HepG2 (cell line): Measurements from ENCODE around the gene SRP14. TPM values are rescaled to one million over a fixed set of nuclear protein-coding genes. Genes with fewer than 3 reads are reported as not detected.

Source experiments
- BRF2 ChIP-seq: sonication (generic); formaldehyde crosslinking; IDR thresholded peaks from 2 replicates; pipeline ENCODE4 v1.8.1; 2022; ENCODE audit warnings: mild to moderate bottlenecking, missing genetic modification reagents
- FOXO4 ChIP-seq: sonication (generic); formaldehyde crosslinking; conservative IDR thresholded peaks from 2 replicates; pipeline ENCODE4 v1.8.1; 2023; ENCODE audit warnings: missing genetic modification reagents
- MAX ChIP-seq: IDR thresholded peaks from 2 replicates; pipeline ENCODE4 v1.6.1; 2012; ENCODE audit warnings: inconsistent platforms
- PATZ1 ChIP-seq: sonication (generic); formaldehyde crosslinking; IDR thresholded peaks from 2 replicates; pipeline ENCODE4 v1.4.0; 2020; ENCODE audit warnings: missing genetic modification reagents
- ZEB1 ChIP-seq: IDR thresholded peaks from 2 replicates; pipeline ENCODE4 v1.6.1; 2012; ENCODE audit warnings: mild to moderate bottlenecking, low read depth, inconsistent platforms; ENCODE audit not compliant: insufficient replicate concordance
- ZNF276 ChIP-seq: sonication (generic); formaldehyde crosslinking; IDR thresholded peaks from 2 replicates; pipeline ENCODE4 v1.4.0; 2020; ENCODE audit warnings: mild to moderate bottlenecking, low read depth, missing genetic modification reagents
- ZNF777 ChIP-seq: sonication (generic); formaldehyde crosslinking; IDR thresholded peaks from 2 replicates; pipeline ENCODE4 v1.4.0; 2020; ENCODE audit warnings: missing genetic modification reagents
- ZNF784 ChIP-seq: sonication (generic); formaldehyde crosslinking; IDR thresholded peaks from 2 replicates; pipeline ENCODE4 v1.5.1; 2020; ENCODE audit warnings: missing genetic modification reagents, mild to moderate bottlenecking, borderline replicate concordance
- ZSCAN22 ChIP-seq: sonication (generic); formaldehyde crosslinking; IDR thresholded peaks from 2 replicates; pipeline ENCODE4 v1.4.0; 2020; ENCODE audit warnings: mild to moderate bottlenecking, missing genetic modification reagents
- polyA plus RNA-seq, 8 experiments: library from polyadenylated mRNA; depleted of rRNA in 3 of 8; stranded (reverse) in 7 of 8; unstranded in 1 of 8; fragments of >200 nt; fragmentation: Illumina TruSeq in 4 of 8; extraction: Trizol in 4 of 8; gene quantifications; 2 replicates each; pipeline versions ENCODE4 v1.2.1 to v1.2.3, GENCODE V29; 2011 to 2016; ENCODE audit warnings: low read depth in 4 of 8, missing spikeins in 1 of 8, mixed read lengths in 1 of 8; ENCODE audit not compliant: insufficient read depth in 1 of 8
- total RNA-seq, 5 experiments: library from RNA; depleted of rRNA; stranded (reverse); fragments of >200 nt; fragmentation: Illumina TruSeq; extraction: Trizol; gene quantifications; 2 replicates each; pipeline ENCODE4 v1.2.3, GENCODE V29; 2016; ENCODE audit warnings: low read depth in 1 of 5
- TF ChIP-seq, protein P1 (sequence below): sonication (generic); formaldehyde crosslinking; IDR thresholded peaks from 2 replicates; pipeline ENCODE4 v1.5.0; 2020; ENCODE audit warnings: mild to moderate bottlenecking, missing genetic modification reagents, borderline replicate concordance

Gene SRP14
- total and polyA plus RNA-seq, 2 of the 13 experiments (the other 11 are each of a cell fraction or from before 2014, with no cell fraction given): 208 to 356 TPM

GRCh38 chr15:40069178-40070165 lies 30.5 kb upstream of the SRP14 start (continued):
- TF ChIP-seq PATZ1 (peak; percentile 68), ZEB1 (no peak), BRF2 (CRISPR knock-in tag) (no peak), MAX (peak; percentile 58), ZNF784 (CRISPR knock-in tag) (no peak), ZSCAN22 (CRISPR knock-in tag) (no peak), FOXO4 (CRISPR knock-in tag) (no peak), ZNF276 (CRISPR knock-in tag) (no peak; the same call in 1 of the 2 replicates), ZNF777 (CRISPR knock-in tag) (peak; percentile 46; the same call in 1 of the 2 replicates)
- TF ChIP-seq, protein P1, sequence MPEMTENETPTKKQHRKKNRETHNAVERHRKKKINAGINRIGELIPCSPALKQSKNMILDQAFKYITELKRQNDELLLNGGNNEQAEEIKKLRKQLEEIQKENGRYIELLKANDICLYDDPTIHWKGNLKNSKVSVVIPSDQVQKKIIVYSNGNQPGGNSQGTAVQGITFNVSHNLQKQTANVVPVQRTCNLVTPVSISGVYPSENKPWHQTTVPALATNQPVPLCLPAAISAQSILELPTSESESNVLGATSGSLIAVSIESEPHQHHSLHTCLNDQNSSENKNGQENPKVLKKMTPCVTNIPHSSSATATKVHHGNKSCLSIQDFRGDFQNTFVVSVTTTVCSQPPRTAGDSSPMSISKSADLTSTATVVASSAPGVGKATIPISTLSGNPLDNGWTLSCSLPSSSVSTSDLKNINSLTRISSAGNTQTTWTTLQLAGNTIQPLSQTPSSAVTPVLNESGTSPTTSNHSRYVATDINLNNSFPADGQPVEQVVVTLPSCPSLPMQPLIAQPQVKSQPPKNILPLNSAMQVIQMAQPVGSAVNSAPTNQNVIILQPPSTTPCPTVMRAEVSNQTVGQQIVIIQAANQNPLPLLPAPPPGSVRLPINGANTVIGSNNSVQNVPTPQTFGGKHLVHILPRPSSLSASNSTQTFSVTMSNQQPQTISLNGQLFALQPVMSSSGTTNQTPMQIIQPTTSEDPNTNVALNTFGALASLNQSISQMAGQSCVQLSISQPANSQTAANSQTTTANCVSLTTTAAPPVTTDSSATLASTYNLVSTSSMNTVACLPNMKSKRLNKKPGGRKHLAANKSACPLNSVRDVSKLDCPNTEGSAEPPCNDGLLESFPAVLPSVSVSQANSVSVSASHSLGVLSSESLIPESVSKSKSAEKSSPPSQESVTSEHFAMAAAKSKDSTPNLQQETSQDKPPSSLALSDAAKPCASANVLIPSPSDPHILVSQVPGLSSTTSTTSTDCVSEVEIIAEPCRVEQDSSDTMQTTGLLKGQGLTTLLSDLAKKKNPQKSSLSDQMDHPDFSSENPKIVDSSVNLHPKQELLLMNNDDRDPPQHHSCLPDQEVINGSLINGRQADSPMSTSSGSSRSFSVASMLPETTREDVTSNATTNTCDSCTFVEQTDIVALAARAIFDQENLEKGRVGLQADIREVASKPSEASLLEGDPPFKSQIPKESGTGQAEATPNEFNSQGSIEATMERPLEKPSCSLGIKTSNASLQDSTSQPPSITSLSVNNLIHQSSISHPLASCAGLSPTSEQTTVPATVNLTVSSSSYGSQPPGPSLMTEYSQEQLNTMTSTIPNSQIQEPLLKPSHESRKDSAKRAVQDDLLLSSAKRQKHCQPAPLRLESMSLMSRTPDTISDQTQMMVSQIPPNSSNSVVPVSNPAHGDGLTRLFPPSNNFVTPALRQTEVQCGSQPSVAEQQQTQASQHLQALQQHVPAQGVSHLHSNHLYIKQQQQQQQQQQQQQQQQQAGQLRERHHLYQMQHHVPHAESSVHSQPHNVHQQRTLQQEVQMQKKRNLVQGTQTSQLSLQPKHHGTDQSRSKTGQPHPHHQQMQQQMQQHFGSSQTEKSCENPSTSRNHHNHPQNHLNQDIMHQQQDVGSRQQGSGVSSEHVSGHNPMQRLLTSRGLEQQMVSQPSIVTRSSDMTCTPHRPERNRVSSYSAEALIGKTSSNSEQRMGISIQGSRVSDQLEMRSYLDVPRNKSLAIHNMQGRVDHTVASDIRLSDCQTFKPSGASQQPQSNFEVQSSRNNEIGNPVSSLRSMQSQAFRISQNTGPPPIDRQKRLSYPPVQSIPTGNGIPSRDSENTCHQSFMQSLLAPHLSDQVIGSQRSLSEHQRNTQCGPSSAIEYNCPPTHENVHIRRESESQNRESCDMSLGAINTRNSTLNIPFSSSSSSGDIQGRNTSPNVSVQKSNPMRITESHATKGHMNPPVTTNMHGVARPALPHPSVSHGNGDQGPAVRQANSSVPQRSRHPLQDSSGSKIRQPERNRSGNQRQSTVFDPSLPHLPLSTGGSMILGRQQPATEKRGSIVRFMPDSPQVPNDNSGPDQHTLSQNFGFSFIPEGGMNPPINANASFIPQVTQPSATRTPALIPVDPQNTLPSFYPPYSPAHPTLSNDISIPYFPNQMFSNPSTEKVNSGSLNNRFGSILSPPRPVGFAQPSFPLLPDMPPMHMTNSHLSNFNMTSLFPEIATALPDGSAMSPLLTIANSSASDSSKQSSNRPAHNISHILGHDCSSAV: no peak
